SH-SY5Y (cell line): ENCODE results near the gene MEIS1.

Source experiments
- GATA2 ChIP-seq: IDR thresholded peaks from 2 replicates; pipeline ENCODE4 v1.6.1; 2011; ENCODE audit warnings: mild to moderate bottlenecking, low read depth, low read length
- GATA3 ChIP-seq: IDR thresholded peaks from 2 replicates; pipeline ENCODE4 v1.6.1; 2011; ENCODE audit warnings: low read depth, mild to moderate bottlenecking, low read length, moderate library complexity

- TF ChIP-seq GATA2, result no peak
- TF ChIP-seq GATA3, result no peak
Observed at GRCh38 chr2:66569321-66569851, 134.5 kb downstream of the MEIS1 start.
